ENCODE measurements around the gene PLEKHH2. TPM values are rescaled to one million over a fixed set of nuclear protein-coding genes. Genes with fewer than 3 reads are reported as not detected.

PLEKHH2 gene
- total RNA-seq, 1 donor from 2014 or later, result 0.11 TPM

DNA sequence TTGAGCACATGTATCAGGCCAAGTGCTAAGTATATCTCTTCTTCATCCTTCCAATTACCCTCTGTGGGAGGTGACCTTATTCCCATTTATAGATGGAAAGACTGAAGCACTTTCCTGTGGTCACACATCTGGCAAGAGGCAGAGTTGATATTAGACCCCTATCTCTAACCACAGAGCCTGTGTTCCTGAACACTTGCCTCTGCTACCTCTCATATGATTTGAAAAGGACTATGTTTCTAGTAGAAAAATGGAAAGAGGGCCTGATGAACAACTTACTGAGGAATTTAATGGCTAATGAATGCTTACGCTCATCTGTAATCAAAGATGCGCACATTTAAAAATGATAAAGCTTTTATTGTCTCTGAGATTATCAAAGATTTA, 90.6 kb downstream of the PLEKHH2 start:
- no peak for ATAC-seq (ENCODE audit: low read depth)
- no peak for DNase-seq
- no peaks in the 10 kb centered on the region for H3K9me3 Mint-ChIP-seq
- TF ChIP-seq, protein P1, sequence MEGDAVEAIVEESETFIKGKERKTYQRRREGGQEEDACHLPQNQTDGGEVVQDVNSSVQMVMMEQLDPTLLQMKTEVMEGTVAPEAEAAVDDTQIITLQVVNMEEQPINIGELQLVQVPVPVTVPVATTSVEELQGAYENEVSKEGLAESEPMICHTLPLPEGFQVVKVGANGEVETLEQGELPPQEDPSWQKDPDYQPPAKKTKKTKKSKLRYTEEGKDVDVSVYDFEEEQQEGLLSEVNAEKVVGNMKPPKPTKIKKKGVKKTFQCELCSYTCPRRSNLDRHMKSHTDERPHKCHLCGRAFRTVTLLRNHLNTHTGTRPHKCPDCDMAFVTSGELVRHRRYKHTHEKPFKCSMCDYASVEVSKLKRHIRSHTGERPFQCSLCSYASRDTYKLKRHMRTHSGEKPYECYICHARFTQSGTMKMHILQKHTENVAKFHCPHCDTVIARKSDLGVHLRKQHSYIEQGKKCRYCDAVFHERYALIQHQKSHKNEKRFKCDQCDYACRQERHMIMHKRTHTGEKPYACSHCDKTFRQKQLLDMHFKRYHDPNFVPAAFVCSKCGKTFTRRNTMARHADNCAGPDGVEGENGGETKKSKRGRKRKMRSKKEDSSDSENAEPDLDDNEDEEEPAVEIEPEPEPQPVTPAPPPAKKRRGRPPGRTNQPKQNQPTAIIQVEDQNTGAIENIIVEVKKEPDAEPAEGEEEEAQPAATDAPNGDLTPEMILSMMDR (IDR thresholded peaks at IDR 0.05), result no peak
- POLR2A ChIA-PET, result no interaction called here
- no peaks in the 10 kb centered on the region for H3K36me3 Mint-ChIP-seq (ENCODE audit: low read depth)
- H3K4me1 Mint-ChIP-seq, result no peaks in the 10 kb centered on the region
- no peak overlapping the region for H3K27ac Mint-ChIP-seq
- intact Hi-C loops (cut with micrococcal nuclease), result no loop called here
- peaks cover 5% of the 10 kb centered on the region for H3K27me3 Mint-ChIP-seq
- H3K4me3 Mint-ChIP-seq, result no peak overlapping the region
- CTCF ChIA-PET, result no interaction called here

DNA sequence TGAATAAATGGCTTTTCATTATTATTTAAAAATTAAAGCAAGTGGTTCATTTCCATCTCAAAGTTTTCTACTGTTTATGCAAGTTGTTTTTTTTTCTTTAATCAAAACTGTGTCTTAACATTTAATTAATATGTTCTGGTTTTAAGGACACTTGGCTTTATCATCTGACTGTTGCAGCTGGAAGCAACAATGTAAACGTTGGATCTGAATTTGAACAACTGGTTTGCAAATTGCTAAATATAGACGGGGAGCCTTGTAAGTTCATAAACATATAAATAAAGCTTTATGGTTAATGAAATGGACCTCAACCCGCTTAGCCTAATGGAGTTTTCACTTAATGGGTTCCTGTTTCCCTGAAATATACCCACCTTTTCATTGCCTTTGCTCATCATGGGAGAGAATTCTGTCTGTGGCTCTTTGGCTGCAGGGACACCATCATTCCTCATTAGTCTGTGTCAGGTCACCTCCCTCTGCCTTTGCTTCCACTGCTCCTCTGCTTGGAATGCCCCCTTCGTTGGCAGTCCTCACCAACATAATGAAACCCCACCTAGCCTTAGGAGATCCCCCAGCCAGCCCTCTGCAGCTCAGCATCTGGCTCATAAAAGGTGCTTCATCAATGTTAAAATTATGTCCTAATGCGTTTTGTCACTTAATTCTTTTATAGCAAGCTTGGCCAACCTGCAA, 92.6 kb downstream of the PLEKHH2 start:
- DNase-seq (no peak), ATAC-seq (ENCODE audit: low read depth) (no peak)
- TF ChIP-seq, protein P1 (IDR thresholded peaks at IDR 0.05), result no peak
- POLR2A ChIA-PET, result no interaction called here
- Mint-ChIP-seq H3K9me3 (no peaks in the 10 kb centered on the region), H3K4me1 (no peaks in the 10 kb centered on the region), H3K4me3 (no peak overlapping the region), H3K27me3 (peaks cover 8% of the 10 kb centered on the region), H3K27ac (no peak overlapping the region), H3K36me3 (ENCODE audit: low read depth) (no peaks in the 10 kb centered on the region)
- CTCF ChIA-PET, result no interaction called here
- intact Hi-C loops (cut with micrococcal nuclease), result no loop called here

DNA sequence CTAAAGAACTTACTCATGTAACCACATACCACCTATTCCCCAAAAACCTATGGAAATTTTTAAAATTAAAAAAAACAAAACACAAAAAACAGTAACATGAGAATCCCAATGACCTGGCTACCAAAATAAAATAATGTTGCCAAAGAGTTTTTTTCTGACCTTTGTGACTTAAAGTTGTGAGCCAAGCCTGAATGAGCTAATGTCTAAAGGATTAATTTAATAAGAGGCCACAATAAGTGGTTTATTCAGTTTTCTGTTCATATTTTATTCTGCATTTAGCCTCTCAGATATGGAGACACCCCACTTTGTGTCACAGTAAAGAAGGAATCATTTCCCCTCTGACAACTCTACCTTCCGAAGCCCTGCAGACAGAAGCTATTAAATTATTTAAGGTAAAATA, 94.2 kb downstream of the PLEKHH2 start:
- H3K4me3 Mint-ChIP-seq, result no peak overlapping the region
- H3K9me3 Mint-ChIP-seq, result no peaks in the 10 kb centered on the region
- TF ChIP-seq, protein P1 (IDR thresholded peaks at IDR 0.05), result no peak
- no peaks in the 10 kb centered on the region for H3K36me3 Mint-ChIP-seq (ENCODE audit: low read depth)
- no peak for DNase-seq
- ChIA-PET CTCF (no interaction called here), POLR2A (no interaction called here)
- no peaks in the 10 kb centered on the region for H3K4me1 Mint-ChIP-seq
- H3K27ac Mint-ChIP-seq, result no peak overlapping the region
- H3K27me3 Mint-ChIP-seq, result peaks cover 10% of the 10 kb centered on the region
- intact Hi-C loops (cut with micrococcal nuclease), result no loop called here
- ATAC-seq (ENCODE audit: low read depth), result no peak

DNA sequence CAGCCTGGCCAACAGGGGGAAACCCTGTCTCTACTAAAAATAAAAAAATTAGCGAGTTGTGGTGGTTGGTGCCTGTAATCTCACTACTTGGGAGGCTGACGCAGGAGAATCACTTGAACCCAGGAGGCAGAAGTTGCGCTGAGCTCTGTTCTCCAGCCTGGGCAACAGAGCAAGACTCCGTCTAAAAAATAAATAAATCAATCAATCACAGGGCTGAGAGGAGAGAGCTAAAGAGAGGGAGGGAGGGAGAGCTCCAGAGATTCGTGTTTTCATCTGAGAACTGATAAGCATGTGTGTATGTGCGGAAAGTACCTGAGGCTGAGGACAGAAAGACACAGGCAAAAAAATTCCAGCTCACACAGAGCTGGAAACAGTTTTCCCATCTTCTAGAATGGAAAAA, 99.6 kb downstream of the PLEKHH2 start:
- Mint-ChIP-seq H3K4me1 (no peaks in the 10 kb centered on the region), H3K36me3 (ENCODE audit: low read depth) (no peaks in the 10 kb centered on the region), H3K27ac (no peak overlapping the region), H3K27me3 (peaks cover 19% of the 10 kb centered on the region), H3K9me3 (no peaks in the 10 kb centered on the region), H3K4me3 (no peak overlapping the region)
- ATAC-seq (ENCODE audit: low read depth) (no peak), DNase-seq (no peak)
- POLR2A ChIA-PET, result no interaction called here
- TF ChIP-seq, protein P1 (IDR thresholded peaks at IDR 0.05), result no peak
- intact Hi-C loops (cut with micrococcal nuclease), result no loop called here
- CTCF ChIA-PET, result no interaction called here

DNA sequence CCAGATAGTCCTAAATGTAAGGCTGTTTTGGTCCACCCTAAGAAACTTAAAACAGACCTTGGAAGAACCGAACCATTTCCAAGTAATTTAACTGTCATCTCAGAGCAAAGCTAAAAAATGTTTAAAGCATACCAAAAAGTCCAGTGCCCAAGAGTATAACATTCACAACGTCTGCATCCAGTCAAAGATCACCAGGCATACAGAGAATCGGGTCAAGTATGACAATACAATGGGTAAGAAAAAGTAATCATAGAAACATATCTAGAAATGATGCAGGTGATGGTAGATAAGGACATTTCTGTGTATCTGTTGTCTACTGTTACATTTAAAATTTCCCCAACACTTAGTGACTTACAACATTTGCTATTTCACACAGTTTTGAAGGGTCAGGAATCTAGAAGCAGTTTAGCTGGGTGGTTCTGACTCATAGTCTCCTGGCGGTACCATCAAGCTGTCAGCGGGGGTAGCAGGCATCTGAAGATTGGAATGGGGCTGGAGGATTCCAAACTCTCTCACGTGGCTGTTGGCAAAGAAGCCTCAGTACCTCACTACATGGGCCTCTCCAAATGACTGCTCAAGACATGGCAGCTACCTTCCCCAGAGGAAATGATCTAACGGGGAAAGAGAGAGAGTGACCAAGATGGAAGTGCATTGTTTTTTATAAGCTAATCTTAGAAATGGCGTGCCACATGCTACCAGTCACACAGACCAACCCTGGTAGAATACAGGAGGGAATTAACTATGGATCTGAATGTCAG, 100.2 kb downstream of the PLEKHH2 start:
- no peak for ATAC-seq (ENCODE audit: low read depth)
- intact Hi-C loops (cut with micrococcal nuclease), result no loop called here

More for the DNA sequence above, 100.2 kb downstream of the PLEKHH2 start:
- ChIA-PET POLR2A (no interaction called here), CTCF (no interaction called here)
- peaks cover 19% of the 10 kb centered on the region for H3K27me3 Mint-ChIP-seq
- H3K27ac Mint-ChIP-seq, result no peak overlapping the region
- H3K4me1 Mint-ChIP-seq, result no peaks in the 10 kb centered on the region
- no peak for DNase-seq
- no peaks in the 10 kb centered on the region for H3K9me3 Mint-ChIP-seq
- H3K4me3 Mint-ChIP-seq, result no peak overlapping the region
- H3K36me3 Mint-ChIP-seq (ENCODE audit: low read depth), result no peaks in the 10 kb centered on the region
- TF ChIP-seq, protein P1 (IDR thresholded peaks at IDR 0.05), result no peak
